Erythroblast (primary cell): Measurements from ENCODE around the gene BPIFB4.

Source experiments
- GATA1 ChIP-seq: IDR thresholded peaks from 2 replicates; pipeline ENCODE4 v1.6.1; 2011; ENCODE audit warnings: low read depth, mild to moderate bottlenecking, control low read depth, low read length, moderate library complexity
- POLR2A ChIP-seq: IDR thresholded peaks from 2 replicates; pipeline ENCODE4 v1.6.1; 2011; ENCODE audit warnings: mild to moderate bottlenecking, low read length

DNA sequence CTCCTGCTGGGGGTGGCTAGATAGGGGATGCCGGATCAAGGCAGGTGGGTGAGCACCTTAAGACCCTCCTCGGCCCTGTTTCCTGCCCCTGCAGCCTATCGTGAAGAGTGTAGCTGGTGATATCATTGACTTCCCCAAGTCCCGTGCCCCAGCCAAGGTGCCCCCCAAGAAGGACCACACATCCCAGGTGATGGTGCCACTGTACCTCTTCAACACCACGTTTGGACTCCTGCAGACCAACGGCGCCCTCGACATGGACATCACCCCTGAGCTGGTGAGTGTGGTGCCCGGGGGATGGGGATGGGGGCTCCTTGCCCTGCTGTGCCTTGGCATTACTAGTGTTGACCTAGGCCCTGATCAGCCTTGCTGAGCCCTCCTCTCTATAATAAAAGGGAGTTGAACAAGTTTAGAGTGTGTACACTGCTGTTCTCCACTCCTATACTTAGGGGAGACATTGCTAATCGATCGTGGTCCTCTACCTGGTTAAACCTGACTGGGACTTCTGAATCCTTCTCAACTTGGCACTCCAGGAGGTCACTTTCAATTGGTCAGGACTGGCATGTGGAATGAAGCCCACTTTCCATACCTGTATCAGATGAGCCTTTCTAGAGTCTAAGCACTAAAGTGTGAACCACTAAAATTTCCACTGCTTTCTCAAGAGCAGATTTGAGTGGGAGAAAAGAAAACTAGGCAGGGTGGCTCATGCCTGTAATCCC lies 14.7 kb upstream of the BPIFB4 start:
- TF ChIP-seq POLR2A (no peak), GATA1 (no peak)
